Esophagus squamous epithelium (tissue), 4 donors: ENCODE data around the gene ADCYAP1R1.

Source experiments
- POLR2A ChIP-seq, 4 donors: fragments of 450-650 bp; IDR thresholded peaks; one replicate each; pipeline ENCODE4 v1.6.1; 2017; ENCODE audit warnings: antibody characterized with exemption in 4 of 4, mild to moderate bottlenecking in 4 of 4, moderate library complexity in 3 of 4
- TF ChIP-seq, protein P1 (sequence below), 6 experiments: fragments of 450-650 bp in 4 of 6; fragments of 200-600 bp in 2 of 6; sonication (generic) in 2 of 6; IDR thresholded peaks; one replicate each; pipeline ENCODE4 v1.5.1; 2016 to 2019; ENCODE audit warnings: antibody characterized with exemption in 6 of 6, mild to moderate bottlenecking in 4 of 6, moderate library complexity in 4 of 6

DNA sequence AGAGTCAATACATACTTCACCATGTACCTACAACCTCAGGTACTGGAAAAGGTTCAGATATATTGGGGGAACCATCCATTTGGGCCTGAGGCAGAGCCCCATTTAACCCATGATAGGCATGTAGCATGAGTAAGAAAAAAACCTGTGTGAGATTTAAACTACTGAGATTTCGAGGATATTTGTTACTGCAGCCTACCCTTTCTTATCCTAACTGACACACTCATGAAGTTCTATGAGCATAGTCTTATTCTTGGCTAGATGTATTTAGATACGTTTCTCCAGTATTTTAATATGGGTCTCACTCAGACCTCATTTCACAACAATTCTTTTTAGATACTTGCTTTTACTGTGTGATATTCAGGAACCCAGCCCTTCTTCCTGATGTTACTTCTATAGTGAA lies 49.0 kb upstream of the ADCYAP1R1 start:
- no peak for TF ChIP-seq POLR2A (IDR thresholded peaks at IDR 0.05)
- TF ChIP-seq, protein P1, sequence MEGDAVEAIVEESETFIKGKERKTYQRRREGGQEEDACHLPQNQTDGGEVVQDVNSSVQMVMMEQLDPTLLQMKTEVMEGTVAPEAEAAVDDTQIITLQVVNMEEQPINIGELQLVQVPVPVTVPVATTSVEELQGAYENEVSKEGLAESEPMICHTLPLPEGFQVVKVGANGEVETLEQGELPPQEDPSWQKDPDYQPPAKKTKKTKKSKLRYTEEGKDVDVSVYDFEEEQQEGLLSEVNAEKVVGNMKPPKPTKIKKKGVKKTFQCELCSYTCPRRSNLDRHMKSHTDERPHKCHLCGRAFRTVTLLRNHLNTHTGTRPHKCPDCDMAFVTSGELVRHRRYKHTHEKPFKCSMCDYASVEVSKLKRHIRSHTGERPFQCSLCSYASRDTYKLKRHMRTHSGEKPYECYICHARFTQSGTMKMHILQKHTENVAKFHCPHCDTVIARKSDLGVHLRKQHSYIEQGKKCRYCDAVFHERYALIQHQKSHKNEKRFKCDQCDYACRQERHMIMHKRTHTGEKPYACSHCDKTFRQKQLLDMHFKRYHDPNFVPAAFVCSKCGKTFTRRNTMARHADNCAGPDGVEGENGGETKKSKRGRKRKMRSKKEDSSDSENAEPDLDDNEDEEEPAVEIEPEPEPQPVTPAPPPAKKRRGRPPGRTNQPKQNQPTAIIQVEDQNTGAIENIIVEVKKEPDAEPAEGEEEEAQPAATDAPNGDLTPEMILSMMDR (IDR thresholded peaks at IDR 0.05) = no peak
